ENCODE data around the gene TUG1. TPM values are rescaled to one million over a fixed set of nuclear protein-coding genes. Genes with fewer than 3 reads are reported as not detected.

The TUG1 gene
- total and polyA plus RNA-seq, 11 donors, result 19.5 to 48.9 (median 35.8) TPM

GRCh38 chr22:30964858-30965257 is 4.2 kb upstream of the TUG1 start:
- intact Hi-C loops (cut with DNase I), result loop anchor here in 6 of 10 donors (5.0 kb wide), 2 partner anchors 72 to 117 kb away; partner anchors contain the start of gene SMTN (in 5 of the 6)
- WGBS, 4 donors, result 92 to 96% (median 94%) methylated on average over 4 of the region's 4 CpGs
- TF ChIP-seq POLR2A (IDR thresholded peaks at IDR 0.05) (no peak), CTCF (IDR thresholded peaks at IDR 0.05) (no peak)

GRCh38 chr22:30968015-30968923 is 796 bp upstream of the TUG1 start, which contains the start of gene MORC2:
MORC2 (minus strand) TSS chr22:30968774; CDS start chr22:30967889, 885 bp downstream.
- 16 to 38% (median 19%) methylated on average over 24 to 53 of the region's 53 CpGs for WGBS, 4 donors
- intact Hi-C loops (cut with DNase I), result loop anchor here in 9 of 10 donors (2.0 to 5.0 kb wide), 5 partner anchors 19 to 115 kb away; partner anchors contain the start of gene SMTN (in 6 of the 9)
- Histone ChIP-seq H3K27me3 (no peaks in the 10 kb centered on the region), H3K4me1 (peaks cover 0 to 63% (median 34%) of the 10 kb centered on the region in 12 donors), H3K36me3 (peaks cover 0 to 23% (median 20%) of the 10 kb centered on the region in 9 donors), H3K27ac (peak within 1 kb of the TSS; percentile 89 to 99 (median 96)), H3K9me3 (peaks cover 0 to 47% (median 24%) of the 10 kb centered on the region in 12 donors), H3K4me3 (peak within 1 kb of the TSS; percentile 53 to 94 (median 84))
- TF ChIP-seq CTCF (IDR thresholded peaks at IDR 0.05), result no peak
- no peak for TF ChIP-seq POLR2A (IDR thresholded peaks at IDR 0.05)
- peak in 3 of 5 donors; percentile 66 to 78 (median 73) for DNase-seq
- peak; percentile 9 to 56 (median 43) for ATAC-seq

More at GRCh38 chr22:30964858-30965257, 4.2 kb upstream of the TUG1 start:
- Histone ChIP-seq H3K36me3 (no peaks in the 10 kb centered on the region), H3K27me3 (no peaks in the 10 kb centered on the region), H3K4me3 (no peak overlapping the region), H3K9me3 (peaks cover 0 to 18% (median 0%) of the 10 kb centered on the region in 12 donors), H3K27ac (no peak overlapping the region), H3K4me1 (peaks cover 0 to 40% (median 19%) of the 10 kb centered on the region in 12 donors)
- DNase-seq (no peak), ATAC-seq (no peak)

- Histone ChIP-seq H3K4me1 (peaks cover 0 to 56% (median 34%) of the 10 kb centered on the region in 12 donors), H3K9me3 (peaks cover 0 to 62% (median 32%) of the 10 kb centered on the region in 12 donors), H3K27ac (peak overlapping the region; percentile 89 to 99 (median 96)), H3K27me3 (no peaks in the 10 kb centered on the region), H3K4me3 (peak overlapping the region; percentile 53 to 94 (median 84)), H3K36me3 (peaks cover 0 to 37% (median 29%) of the 10 kb centered on the region in 9 donors)
- peak in 2 of 4 donors; percentile 43 to 61 for ATAC-seq
- intact Hi-C loops (cut with DNase I), result loop anchor here (1.0 to 10.0 kb wide), 8 partner anchors 21 to 113 kb away; partner anchors contain the start of gene SMTN (in 6 of the 10)
- 2 to 4% (median 3%) methylated on average over 25 to 49 of the region's 49 CpGs for WGBS, 4 donors
- TF ChIP-seq CTCF (IDR thresholded peaks at IDR 0.05), result peak in 2 of 12 donors; percentile 5 to 11
- TF ChIP-seq POLR2A (IDR thresholded peaks at IDR 0.05), result no peak
- peak in 3 of 5 donors; percentile 43 to 56 (median 52) for DNase-seq
Measured at GRCh38 chr22:30969532-30970355, 679 bp downstream of the TUG1 start.

All from heart left ventricle (tissue), 16 donors.